Eye (tissue), 1 donor: ENCODE measurements around the gene GLS2.
"Not testable (repeated sequence)": the region's sequence is repeated elsewhere in the genome, so short reads cannot be mapped to it uniquely, and the experiment has no call there.

ENCODE experiments used
- DNase-seq: peaks from one replicate; pipeline ENCODE4 v3.0.0-alpha.2; 2015

The GLS2 gene

GRCh38 chr12:56488041-56488955, at the start of gene GLS2:
TSS of gene GLS2 (minus strand) at chr12:56488161. CDS start at chr12:56488118, 43 bp downstream.
- peak; percentile 90 for DNase-seq

DNA sequence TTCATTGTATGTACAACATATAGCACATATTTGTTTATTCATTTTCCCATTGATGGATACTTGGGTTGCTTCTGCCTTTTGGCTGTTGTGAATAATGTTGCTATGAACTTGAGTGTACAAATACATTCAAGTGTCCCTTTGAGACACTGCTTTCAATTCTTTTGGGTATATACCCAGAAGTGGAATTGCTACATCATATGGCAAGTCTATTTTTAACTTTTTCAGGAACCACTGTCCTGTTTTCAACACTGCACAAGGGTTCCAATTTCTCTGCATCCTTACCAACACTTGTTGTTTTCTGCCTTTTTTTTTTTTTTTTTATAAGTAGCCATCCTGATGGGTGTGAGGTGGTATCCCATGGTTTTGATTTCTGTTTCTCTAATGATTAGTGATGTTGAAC, 49.6 kb upstream of the GLS2 start:
- DNase-seq = no peak

- no peak for DNase-seq
Measured at GRCh38 chr12:56530390-56531055, 42.6 kb upstream of the GLS2 start.

GRCh38 chr12:56529656-56530055, 41.7 kb upstream of the GLS2 start:
- peak; percentile 6 for DNase-seq

DNA sequence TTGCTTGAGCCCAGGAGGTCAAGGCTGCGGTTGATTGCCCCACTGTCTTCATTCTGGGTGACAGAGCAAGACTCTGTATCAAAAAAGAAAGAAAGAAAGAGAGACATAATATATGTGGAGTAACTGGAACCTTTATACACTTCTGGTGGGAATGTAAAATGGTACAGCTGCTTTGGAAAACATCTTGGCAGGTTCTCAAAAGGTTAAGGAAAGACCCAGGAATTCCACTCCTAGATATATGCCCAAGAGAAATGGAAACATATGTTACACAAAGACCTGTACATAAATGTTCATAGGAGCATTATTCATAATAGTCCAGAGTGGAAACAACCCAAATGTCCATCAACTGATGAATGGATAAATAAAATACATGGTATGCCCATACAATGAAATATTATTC, 40.9 kb upstream of the GLS2 start:
- no peak for DNase-seq

GRCh38 chr12:56522411-56523193, 34.6 kb upstream of the GLS2 start:
- DNase-seq = peak; percentile 56

DNA sequence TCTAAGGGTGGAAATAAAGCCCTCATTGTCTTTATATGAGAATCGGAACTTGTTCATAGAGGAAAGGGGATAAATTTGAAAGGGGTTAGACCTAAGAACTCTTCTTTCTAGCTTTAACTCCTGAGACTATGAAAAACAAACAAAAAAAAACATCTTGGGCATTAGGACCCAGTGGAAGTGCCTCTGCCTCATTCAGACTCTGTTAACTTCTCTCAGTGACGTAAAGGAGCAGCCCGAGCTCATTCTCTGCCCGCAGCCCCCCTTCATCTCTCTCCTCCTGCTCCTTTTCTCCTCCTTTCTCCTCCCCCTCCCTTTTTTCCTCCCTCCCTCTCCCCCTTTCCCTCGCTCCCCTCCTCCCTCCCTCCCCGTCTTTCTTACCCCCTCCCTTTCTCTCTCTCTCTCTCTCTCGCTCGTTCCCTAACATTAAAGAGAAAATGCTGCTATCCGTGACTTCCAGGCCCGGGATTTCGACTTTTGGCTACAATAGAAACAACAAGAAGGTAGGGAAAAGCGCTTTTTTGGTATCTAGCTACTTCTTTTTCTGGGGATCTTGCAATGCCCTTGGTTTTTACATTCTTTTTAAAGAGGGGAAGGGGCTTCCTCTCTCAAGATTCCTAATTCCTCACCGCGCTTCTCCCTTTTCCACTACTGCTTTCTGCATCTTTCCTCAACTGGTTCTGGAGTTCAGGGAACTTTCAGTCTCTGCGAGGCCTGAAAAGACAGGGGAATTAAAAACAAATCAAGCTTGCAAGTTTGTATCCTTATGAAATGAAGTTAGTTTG, 33.8 kb upstream of the GLS2 start, which contains the start of gene RBMS2:
Gene RBMS2, plus strand, starts transcription at position 231 of the 782 bp plus-strand sequence. Its CDS starts 204 bp downstream, at position 435.
- peak; percentile 95 for DNase-seq

GRCh38 chr12:56521209-56521589, 33.2 kb upstream of the GLS2 start:
- DNase-seq = no peak

DNA sequence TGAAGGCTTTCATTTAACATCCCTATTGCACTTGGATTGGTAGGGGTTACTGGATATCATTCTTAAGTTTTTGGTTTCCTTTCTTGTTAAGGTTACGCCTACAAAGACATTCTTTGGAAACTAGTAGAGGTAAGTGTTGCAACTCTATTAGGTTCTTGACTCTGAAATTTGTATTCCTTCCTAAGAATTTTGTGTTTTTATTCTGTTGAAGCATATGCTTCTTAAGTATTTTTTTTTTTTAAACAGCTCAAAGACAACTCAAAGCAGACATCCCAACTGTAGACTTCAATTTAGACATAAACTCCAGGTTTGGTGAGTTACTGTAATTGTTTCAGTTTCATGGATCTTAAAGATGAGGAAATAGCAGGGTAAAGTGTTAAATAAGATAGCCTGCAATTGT, 32.5 kb upstream of the GLS2 start:
- no peak for DNase-seq

GRCh38 chr12:56520048-56520447, 32.1 kb upstream of the GLS2 start:
- DNase-seq = no peak

DNA sequence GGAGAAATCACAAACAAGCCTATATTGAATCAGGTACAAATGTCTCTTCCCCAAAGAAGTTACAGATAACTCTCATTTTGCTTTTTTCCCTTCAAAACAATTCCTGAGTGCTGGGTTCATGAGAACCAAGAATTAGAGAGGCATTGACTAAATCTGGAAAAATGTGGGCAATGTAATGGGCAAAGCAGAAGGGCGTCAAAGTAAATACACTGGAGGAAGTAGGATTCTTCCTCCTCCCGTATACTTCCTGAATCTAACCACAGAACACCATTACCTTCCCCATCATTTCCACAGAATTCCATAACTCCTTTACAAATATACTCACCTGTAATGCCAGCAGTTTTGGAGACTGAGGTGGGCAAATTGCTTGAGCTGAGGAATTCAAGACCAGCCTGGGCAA, 30.6 kb upstream of the GLS2 start:
- no peak for DNase-seq

- DNase-seq = no peak
Measured at GRCh38 chr12:56517854-56518253, 29.9 kb upstream of the GLS2 start.

GRCh38 chr12:56514014-56514318, 26.0 kb upstream of the GLS2 start:
- not testable (repeated sequence) for DNase-seq

DNA sequence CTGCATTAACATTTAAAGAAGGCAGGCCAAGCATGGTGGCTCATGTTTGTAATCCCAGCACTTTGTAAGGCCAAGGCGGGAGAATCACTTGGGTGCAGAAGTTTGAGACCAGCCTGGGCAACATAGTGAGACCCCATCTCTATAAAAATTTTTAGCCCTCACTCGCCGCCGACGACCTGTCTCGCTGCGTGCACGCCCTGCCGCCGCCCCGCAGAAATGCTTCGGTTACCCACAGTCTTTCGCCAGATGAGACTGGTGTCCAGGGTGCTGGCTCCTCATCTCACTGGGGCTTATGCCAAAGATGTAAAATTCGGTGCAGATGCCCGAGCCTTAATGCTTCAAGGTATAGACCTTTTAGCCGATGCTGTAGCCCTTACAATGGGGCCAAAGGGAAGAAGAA, 22.8 kb upstream of the GLS2 start:
- no peak for DNase-seq

DNA sequence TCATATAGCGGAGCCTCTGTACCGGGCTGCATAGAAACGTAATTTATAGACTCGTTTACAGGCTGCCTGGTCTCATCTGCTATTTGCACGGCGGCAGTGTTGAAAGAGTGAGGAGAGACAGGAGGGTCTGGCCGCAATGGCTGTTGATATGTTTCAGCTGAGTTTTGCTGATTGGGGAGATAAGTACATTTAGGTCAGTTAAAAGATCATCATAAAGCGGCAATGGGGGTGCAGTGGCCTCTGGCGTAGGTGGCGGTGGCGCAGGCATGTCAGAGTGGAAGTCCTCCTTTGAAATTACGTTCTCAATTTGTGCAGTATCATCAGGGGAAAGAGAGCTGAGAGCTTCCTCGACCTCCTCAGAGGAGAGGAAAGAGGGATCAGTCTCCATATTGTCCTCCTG, 11.9 kb upstream of the GLS2 start:
- not testable (repeated sequence) for DNase-seq

DNA sequence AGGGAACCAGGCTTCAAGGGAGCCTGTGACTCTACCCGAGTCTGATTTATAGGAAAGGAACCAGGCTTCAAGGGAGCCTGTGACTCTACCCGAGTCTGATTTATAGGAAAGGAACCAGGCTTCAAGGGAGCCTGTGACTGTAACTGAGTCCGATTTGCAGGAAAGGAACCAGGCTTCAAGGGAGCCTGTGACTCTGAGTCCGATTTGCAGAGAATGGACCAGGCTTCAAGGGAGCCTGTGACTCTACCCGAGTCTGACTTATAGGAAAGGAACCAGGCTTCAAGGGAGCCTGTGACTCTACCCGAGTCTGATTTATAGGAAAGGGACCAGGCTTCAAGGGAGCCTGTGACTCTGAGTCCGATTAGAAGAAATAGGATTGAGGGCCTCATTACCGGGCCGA, 11.5 kb upstream of the GLS2 start:
- DNase-seq = not testable (repeated sequence)

GRCh38 chr12:56498126-56498902, 10.4 kb upstream of the GLS2 start:
- peak; percentile 49 for DNase-seq

DNA sequence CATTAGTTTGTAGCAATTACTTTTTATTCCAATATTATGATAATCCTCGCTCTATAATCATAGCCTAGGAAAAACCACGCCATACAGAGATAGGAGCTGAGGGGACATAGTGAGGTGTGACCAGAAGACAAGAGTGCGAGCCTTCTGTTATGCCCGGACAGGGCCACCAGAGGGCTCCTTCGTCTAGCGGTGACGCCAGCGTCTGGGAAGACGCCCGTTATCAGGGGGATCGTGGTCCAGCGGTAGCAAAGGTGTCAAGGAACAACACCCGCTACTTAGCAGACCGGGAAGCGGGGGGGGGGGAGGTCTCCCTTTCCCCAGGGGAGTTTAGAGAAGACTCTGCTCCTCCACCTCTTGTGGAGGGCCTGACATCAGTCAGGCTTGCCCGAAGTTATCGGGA, 8.7 kb upstream of the GLS2 start:
- peak; percentile 67 for DNase-seq

GRCh38 chr12:56494481-56494880, 6.5 kb upstream of the GLS2 start:
- not testable (repeated sequence) for DNase-seq

DNA sequence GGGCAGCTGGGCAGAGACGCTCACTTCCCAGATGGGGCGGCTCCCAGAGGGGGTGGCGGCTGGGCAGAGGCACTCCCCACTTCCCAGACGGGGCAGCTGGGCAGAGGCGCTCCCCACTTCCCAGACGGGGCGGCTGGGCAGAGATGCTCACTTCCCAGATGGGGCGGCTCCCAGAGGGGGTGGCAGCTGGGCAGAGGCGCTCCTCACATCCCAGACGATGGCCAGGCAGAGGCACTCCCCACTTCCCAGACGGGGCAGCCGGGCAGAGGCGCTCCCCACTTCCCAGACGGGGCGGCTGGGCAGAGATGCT, 6.1 kb upstream of the GLS2 start:
- not testable (repeated sequence) for DNase-seq

DNA sequence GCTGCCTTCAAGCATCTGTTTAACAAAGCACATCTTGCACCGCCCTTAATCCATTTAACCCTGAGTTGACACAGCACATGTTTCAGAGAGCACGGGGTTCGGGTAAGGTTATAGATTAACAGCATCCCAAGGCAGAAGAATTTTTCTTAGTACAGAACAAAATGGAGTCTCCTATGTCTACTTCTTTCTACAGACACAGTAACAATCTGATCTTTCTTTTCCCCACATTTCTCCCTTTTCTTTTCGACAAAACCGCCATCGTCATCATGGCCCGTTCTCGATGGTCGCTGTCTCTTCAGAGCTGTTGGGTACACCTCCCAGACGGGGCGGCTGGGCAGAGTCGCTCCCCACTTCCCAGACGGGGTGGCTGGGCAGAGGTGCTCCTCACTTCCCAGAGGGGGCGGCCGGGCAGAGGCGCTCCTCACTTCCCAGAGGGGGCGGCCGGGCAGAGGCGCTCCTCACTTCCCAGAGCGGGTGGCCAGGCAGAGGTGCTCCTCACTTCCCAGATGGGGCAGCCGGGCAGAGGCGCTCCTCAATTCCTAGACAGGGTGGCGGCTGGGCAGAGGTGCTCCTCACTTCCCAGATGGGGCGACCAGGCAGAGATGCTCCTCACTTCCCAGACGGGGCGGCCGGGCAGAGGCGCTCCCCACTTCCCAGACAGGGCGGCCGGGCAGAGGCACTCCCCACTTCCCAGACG, 5.6 kb upstream of the GLS2 start:
- DNase-seq = not testable (repeated sequence)
